Activated CD4-positive, CD25-positive, alpha-beta regulatory T cell treated with anti-CD3 and anti-CD28 coated beads, Interleukin-2, amount 50 U/mL, for 72 hours (primary cell): ENCODE measurements around the gene C3orf33.
"Not testable (repeated sequence)": the region's sequence is repeated elsewhere in the genome, so short reads cannot be mapped to it uniquely, and the experiment has no call there.

Experiments used
- DNase-seq: peaks from one replicate; pipeline ENCODE4 v3.0.0; 2021

Gene C3orf33, protein sequence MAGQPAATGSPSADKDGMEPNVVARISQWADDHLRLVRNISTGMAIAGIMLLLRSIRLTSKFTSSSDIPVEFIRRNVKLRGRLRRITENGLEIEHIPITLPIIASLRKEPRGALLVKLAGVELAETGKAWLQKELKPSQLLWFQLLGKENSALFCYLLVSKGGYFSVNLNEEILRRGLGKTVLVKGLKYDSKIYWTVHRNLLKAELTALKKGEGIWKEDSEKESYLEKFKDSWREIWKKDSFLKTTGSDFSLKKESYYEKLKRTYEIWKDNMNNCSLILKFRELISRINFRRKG

DNA sequence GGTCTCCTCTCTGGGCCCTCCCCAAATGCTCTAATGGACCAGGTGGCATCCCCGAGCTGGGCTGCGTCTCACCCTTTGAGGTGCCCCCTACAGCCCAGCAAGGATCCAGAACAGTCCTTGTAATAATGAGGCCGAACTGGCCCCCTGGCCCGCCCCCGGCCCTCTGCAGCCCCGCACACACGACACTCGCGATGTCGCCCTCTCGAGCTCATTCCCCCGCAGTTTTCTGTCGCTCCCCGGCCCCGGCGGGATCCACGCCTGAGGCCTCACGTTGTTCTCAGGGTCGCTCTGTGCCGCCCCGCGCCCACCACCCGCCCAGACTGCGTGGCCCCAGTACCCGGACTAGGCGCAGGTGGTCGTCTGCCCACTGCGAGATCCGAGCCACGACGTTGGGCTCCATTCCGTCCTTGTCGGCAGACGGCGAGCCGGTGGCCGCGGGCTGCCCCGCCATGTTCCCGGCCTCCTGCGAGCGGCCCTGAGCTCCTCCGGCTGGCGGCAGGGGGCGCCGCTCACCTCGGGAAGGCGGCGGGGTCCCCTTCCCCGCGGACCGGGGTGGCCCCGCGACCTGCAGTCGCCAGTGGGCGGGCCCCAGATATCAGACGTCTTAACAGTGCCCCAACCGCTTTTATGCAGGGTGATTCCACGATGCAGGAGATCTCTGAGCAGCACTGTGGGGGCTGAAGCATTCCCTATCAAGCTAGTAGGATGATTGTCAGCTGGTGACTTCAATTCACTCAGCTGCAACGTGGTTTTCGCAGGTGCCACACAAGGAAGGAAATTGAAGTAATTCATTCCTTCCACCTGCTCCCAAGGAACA lies at the start of gene C3orf33:
C3orf33 (minus strand) TSS at position 477 of the 817 bp plus-strand sequence; CDS start at position 451, 26 bp downstream.
- DNase-seq = peak; percentile 83

DNA sequence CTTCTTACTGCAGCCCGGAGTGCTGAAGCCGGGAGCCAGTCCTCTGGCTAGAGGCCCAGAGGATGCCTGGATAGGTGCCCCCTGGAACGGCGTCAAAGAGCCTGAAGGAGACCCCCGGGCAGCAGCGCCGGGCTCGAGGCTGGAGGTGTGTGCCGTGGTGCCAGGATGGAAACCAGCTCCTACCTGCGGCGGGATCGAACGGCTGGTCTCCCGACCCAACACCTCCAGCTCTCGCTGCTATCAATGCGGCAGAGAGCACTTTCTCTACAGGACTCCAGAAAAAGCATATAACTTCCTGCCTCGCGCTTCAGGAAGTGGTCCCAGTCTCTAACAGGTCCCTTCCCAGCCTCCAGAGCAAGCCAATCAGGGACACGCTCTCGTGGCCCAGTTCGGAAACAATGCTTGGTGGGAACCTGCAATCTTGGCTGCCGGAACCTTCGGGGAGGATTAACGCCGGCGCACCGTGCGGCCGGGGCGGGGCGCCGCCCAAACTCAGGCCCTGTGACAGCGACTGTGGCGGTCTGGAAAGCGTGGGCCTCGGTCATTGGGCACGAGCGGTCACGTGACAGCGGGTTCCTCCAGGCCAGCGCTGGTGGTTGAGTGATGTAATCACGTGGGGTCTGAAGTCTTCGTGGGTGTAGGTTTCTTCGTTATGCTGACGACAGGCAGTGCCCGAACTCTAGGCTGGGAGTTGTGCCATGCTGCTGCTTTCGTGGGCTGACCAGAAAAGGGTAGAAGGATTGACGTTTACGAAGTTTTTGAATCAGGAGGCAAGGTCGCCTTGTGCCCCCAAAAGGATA lies 48.3 kb upstream of the C3orf33 start, which contains the start of gene SLC33A1:
SLC33A1 (minus strand) TSS at position 287 of the 800 bp plus-strand sequence. CDS start 430 bp downstream, outside the sequence.
- peak; percentile 96 for DNase-seq

DNA sequence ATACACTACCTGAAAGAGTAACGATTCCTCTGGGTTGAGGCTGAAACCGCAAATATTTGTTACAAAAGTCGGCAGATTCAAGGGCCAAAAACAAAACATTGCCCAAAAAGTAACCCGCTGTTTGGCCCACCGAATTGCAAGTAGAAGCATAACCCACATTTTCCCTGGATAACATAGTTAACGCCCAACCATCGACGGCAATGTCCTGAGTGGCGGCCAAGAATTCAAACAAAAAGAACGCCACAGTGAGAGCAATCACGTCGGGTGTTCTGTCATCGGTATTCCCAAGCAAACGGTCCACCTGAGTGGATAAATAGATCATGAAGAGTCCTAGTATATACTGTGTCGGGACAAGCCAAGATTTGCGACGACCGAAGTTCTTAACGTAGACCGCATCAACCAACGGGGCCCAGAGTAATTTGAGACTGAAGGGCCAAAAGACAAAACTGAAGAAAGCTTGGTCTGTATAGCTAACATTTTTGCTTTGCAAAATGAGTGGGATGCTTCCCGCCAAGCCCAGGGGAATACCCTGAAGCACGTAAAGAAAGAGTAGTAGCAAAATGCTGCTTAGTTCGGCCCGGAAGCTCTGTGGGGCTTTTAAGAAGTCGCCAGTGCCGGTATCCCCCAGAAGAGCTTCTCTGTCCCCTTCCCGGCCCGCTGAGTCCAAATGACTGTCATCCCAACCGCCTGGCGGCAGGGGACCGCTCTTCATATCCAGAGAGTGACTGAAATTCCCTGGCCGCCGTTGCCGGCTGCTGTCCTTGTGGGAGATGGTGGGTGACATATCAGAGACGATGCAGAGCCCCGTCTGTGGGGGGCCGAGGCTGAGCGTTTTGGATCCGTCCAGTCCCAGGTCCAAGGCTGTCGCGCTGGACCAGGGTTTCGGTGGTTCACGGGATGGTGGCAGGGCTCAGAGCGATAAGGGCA lies 47.4 kb upstream of the C3orf33 start:
- DNase-seq = peak; percentile 48

DNA sequence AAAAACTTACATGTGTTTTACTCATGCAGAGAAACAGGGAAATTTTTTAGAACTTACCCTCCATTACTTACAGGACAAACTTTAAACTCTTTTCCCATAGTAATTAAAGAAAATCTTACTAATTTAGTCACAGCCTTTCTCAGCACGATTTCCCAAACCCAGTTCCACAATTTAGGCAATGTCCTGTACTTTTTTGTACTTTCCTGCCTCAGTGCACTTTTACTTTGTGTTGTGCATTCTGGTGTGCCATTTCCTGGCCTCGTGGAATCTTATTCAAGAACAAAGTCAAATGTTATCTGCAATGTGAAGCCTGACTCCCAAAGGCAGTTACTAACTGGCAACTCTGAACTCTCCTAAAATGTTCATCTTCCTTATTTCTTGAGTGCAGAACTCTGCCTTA lies 46.3 kb upstream of the C3orf33 start:
- DNase-seq = no peak

DNA sequence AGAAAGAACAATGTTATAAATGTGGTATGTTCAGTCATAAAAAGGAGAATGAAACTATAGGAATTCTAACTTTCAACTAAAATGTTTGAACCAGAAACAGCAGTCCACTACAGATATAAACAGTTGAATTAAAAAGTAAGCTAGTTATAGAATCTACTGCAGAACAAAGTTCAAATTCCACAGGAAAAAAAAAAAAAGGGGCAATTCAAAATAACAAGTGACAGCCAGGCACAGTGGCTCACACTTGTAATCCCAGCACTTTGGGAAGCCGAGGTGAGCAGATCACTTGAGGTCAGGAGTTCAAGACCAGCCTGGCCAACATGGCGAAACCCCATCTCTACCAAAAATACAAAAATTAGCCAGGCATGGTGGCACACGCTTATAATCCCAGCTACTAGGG lies 43.3 kb upstream of the C3orf33 start:
- DNase-seq = not testable (repeated sequence)

DNA sequence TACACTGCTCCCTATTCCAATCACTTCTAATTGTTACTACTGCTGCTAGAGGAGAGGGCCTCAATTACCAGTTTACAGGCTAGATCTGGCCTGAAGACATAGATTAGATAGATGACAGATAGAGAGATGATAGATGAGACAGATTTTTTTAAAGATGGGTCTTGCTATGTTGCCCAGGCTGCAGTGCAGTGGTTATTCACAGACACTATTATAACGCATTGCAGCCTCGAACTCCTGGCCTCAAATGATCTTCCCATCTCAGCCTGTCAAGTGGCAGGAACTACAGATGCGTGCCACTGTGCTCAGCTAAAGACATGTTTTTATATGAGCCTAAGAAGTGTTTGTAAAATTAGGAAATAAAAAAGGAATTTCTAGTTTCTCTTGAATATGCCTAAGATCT lies 41.9 kb upstream of the C3orf33 start:
- no peak for DNase-seq

DNA sequence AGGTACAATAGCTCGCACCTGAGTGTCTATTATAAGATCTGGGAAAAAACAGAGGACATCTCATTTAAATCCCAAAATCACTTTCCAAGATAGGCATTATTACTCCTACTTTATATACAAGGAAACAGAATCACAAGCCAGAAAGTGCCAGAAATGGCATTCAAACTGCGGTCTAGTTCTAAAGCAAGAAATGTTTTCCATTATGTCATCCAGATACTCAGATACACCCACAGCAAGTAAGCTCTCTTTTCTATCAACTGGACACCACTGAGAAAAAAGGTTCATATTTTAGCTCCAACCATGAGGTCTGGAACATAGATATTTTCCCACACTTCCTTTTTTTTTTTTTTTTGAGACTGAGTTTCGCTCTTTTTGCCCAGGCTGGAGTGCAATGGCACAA lies 40.0 kb upstream of the C3orf33 start:
- DNase-seq = no peak

DNA sequence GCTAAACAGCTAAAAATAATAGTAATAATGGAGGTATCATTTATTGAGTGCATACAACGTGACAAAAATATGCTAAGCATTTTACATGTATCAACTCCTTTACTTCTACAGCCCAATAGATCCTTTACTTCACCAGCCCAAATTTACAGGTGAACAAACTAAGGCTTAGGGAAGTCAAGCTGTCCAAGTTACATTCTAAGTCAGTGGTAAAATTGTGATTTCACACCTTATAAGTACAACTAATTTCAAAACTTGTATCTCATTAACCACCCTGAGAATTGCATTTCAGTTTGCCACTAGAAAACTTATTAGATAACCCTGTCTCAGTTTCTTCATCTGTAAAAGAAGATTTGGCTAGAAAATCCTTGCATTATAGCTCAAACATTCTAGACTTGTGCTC lies 37.5 kb upstream of the C3orf33 start:
- no peak for DNase-seq

DNA sequence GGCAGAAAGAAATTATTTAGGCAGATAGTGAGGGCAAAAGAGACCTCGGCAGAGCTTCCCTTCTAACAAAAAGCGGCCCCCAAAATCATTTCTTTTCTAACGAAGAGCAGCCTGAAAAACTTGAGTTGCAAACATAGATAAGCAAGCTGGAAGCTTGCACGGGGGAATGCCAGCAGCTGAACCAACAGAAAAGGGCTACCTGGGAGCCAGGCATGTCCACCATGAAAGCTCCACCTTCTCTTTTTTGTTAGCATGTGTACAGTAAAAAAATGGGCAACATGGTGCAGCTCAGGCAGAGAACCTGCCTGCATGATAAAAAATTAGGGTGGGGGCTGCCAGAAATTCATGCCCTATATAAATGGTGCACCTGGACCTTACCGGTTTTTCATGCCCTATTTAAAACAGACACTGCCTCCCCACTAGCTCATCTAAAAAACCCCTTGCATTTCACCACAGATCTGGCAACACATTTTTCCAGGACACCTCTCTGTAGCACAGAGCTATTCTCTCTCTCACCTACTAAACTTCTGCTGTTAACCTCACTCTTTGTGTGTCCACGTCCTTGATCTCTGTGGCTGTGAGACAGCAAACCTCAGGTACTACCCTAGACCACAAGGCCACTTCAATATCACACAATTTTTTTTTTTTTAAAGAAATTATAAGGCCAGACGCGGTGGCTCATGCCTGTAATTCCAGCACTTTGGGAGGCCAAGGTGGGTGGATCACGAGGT lies 29.4 kb upstream of the C3orf33 start:
- DNase-seq = no peak

DNA sequence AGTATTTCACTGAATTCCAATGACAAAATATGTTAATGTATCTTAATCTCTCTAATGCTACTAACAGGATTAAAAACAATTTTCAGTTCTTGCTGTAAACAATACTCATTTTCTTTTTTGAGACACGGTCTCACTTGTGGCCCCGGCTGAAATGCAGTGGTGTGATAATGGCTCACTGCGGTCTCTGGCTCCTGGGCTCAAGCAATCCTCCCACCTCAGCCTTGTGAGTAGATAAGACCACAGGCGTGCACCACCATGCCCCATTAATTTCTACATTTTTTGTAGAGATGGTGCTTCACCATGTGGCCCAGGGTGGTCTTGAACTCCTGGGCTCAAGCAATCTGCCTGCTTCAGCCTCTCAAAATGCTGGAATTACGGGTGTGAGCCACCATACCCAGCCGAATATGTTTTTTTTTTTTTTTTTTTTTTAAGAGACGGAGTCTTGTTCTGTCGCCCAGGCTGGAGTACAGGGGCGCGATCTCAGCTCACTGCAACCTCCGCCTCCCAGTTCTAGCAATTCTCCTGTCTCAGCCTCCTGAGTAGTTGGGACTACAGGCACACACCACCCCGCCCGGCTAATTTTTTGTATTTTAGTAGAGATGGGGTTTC lies 22.5 kb upstream of the C3orf33 start:
- not testable (repeated sequence) for DNase-seq

DNA sequence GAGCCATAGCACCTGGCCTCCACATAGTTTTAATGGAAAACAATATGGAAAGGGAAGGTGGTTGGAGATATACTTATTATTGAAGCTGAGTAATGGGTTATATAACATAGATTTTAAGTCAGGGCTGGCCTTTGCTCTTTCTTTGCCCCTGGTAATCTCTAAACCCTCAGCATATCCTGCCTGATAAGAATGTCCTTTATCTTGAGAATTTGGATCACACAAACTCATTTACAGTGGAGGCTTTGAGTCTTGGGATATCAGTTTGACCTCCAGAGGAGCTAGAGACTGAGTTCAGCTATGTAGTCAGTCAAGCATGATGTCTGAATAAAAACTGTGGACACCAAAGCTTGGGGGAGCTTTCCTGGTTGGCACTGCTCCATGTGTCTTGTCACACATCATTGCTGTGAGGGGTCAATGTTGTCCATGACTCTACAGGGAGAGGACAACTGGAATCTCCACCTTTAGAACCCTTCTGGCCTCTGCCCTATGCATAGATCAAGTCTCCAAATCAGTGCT lies 9.0 kb upstream of the C3orf33 start:
- DNase-seq = no peak

DNA sequence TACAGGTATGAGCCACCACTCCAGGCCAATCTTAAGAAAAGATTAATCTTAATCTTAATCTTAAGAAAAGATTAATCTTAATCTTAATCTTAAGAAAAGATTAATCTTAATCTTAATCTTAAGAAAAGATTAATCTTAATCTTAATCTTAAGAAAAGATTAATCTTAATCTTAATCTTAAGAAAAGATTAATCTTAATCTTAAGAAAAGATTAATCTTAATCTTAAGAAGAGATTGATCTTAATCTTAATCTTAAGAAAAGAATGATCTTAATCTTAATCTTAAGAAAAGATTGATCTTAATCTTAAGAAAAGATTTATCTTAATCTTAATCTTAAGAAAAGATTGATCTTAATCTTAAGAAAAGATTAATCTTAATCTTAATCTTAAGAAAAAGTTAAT lies 7.1 kb upstream of the C3orf33 start:
- not testable (repeated sequence) for DNase-seq

DNA sequence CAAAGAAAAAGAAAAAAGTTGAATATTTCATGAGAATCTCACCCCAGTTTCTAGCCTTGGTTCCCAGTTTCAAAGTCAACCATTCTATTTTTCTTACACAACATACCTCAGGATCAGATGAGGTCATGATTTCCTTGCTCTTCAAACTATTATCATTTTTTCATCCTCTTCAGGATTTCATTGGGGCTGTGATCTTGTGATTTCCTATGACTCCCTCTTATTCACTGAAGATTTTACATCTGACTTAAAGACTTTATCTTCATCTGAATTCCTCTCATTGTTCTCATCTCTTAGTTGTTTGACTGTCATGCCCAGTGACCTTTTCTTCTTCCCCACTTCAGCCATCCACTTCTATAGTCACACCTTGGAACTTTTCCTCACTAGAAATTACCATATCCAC lies 3.1 kb upstream of the C3orf33 start:
- DNase-seq = no peak

DNA sequence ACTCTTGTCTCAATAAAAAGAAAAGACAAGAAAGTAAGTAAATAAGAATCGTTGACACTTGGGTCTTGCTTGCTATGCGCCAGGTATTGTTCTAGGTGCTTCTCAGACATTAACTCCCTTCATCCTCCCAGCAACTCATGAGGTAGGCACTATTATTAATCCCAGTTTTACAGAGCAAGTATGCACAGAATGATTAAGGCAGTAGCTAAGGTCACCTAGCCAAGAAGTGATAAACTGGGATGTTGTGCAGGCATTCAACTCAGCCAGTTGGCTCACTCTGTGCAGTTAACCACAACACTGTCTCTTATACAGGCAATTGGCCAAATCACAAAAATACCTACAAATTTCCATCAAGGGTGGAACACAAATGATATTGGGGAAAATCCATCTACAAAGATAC lies 1.7 kb upstream of the C3orf33 start:
- no peak for DNase-seq

DNA sequence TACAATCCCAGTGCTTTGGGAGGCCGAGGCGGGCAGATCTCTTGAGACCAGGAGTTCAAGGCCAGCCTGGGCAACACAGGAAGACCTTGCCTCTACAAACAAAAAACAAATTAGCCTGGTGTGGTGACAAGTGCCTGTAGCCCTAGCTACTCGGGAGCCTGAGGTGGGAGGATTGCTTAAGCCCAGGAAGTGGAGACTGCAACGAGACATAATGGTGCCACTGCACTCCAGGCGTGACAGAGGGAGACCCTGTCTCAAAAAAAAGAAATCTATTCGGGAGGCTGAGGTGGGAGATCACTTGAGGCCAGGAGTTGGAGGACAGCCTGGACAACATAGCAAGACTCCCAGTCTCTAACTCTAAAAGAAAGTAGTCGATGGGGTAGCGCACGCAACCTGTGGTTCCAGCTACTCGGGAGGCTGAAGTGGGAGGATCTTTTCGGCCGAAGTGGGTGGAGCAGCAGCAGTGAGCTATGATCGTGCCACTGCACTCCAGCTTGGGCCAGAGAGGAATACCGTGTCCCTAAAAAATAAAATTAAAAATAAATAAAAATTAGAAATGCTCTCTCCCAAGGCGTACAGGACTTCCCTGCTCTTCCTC lies 775 bp downstream of the C3orf33 start:
- no peak for DNase-seq

DNA sequence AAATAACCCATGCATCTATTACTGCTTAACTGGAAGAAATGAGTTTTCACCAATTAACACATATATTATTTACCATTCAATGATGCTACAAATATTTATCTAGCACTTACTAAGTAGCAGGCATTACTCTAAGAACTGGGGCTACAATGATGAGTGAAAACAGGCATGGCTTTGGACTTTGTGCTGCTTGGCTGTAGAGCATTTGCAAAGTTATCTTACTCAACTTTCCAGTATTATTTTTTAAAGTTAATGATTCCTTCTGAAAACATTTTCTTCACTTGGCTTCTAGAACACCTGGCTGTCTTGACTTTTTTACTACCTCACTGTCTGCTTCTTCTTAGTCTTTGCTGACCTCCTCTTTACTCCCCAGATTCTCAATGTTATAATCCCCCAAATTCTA lies 1.8 kb downstream of the C3orf33 start:
- no peak for DNase-seq

DNA sequence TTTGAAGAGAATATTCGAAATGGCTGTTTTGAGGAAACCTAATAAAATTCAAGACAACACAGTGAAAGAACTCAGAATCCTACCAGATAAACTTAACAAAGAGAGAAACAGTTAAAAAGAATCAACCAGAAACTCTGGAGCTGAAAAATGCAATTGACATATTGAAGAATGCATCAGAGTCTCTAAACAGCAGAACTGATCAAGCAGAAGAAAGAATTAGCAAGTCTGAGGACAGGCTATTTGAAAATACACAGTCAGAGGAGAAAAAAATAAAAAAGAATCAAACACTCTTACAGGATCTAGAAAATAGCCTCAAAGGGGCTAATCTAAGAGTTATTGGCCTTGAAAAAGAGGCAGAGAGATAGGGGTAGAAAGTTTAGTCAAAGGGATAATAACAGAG lies 13.5 kb downstream of the C3orf33 start:
- no peak for DNase-seq

DNA sequence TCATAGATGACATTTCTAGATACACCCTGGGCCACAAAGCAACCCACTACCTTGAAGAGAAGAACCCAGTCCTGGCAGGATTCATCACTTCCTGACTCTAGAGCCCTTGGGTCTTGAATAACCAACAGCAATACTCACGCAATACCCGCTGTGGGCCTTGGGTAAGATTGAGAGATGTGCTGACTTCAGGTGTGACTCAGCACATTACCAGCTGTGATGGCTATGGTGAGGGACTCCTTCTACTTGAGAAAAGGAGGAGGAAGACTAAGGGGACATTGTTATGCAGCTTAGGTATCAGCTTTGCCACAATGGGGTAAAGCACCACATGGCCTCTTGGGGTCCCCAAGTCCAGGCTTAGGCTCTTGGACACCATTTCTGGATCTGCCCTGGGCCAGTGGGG lies 14.9 kb downstream of the C3orf33 start:
- no peak for DNase-seq

DNA sequence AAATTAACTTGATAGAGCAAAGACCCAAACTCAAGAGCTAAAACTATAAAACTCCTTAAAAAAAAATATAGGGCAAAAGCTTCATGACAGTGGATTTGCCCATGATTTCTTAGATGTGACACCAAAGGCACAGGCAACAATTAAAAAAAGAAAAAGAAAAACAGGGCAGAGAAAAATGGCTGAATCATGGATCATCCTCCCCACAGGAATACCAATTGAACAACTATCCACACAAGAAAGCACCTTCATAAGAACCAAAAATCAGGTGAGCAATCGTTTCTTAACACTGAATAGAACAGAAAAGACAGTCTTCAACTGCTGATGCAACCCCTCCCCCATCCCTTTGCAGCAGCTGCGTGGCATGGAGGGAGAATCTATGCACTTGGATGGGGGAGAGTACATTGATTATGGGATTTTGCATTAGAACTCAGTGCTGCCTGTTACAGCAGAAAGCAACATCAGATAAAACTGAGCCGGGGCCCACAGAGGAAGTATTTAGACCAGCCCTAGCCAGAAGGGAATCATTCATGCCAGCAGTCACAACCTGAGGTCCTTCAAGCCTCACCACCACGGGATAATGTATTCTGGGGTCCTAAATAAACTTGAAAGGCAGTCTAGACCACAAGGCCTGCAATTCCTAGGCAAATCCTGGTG lies 15.7 kb downstream of the C3orf33 start:
- no peak for DNase-seq
